HG03558 (cell line): ENCODE results near the gene NEK1.
A peak's percentile ranks its signal among the peaks of the same experiment; 100 is the strongest.
"Not testable (repeated sequence)": the region's sequence is repeated elsewhere in the genome, so short reads cannot be mapped to it uniquely, and the experiment has no call there.

Experiments
- ATAC-seq: cut with Tn5 transposase; IDR thresholded peaks from one replicate; pipeline ENCODE4 v1.9.1; 2021; ENCODE audit warnings: moderate number of reproducible peaks; ENCODE audit not compliant: unreplicated experiment; ENCODE audit errors: extremely low read depth

The NEK1 gene

DNA sequence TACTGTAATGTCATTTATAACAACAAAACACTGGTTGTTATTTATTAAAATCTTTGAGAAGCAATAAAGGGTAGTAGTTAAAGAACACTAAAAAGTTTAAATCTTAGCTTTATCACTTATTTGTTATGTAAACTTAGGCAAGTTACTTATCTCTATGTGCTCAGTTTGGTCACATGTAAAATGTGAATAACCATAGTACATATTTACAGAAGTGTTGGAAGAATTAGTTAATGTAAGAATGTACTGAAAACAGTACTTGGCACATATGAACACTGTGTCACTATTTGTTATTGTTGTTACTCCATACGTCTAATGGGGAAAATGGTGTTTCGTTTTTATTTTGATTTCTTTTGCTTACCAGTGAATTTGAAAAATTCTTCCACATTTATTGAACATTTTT is 9.1 kb downstream of the NEK1 start:
- ATAC-seq = no peak

DNA sequence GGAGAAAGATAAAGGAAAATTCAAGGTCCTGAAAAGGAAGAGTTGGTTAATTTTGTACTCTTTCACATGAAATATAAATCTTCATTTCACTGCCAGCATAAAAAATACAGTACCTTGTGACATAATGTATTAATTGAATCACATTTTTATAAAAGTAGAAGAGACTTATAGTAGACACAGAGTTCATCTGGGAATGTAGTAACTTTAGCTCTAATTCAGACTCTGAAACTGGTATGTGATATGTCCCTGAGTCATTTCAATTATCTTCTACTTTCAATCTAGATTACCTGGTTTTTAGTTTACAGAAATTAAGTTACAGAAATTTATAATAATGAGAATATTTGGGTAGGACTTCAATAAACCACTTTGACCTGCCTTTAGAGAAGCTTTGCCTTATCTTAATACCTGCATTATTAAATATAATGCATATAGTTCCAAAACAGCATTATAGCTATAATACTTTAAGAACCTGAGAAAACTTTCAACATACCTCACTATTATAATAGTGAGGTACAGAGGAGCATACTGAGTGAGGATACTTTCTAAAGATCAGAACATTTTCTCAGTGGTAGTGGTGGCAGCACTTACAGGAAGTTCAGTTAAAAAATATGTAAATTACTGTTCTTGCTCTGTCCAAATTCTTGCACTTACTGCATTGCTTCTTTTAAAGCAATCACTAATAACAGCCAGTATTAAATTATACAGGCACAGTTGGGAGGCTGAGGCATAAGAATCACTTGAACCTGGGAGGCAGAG is 11.2 kb downstream of the NEK1 start:
- ATAC-seq = no peak

DNA sequence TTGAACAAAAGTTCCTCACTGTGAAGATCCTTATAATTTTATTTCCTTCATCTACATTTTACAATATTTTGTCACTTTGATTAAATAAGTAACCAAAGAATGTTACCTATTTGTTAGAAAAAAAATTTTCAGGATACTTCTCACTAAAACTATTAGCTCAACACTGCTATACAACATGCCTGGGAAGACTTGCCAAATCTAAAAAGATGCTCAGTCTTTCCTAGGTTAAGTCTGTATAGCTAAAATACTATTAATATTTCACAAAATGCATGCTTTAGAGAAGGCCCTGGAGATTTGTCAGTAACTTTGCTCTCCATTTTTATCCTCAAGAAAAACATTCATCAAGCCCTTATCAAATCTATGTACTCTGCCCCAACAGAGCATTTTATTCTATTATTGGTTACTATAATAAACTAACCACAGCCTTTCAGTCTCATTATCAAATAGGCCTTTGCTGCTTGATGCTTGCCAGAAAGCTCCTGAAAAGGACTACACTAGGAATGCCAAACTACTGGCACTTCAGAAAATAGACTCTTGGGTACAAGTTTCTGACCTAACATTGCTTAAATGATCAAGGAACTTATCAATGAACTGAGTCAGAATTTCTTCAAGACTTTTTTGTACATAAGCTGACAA is 17.7 kb downstream of the NEK1 start:
- ATAC-seq = no peak

DNA sequence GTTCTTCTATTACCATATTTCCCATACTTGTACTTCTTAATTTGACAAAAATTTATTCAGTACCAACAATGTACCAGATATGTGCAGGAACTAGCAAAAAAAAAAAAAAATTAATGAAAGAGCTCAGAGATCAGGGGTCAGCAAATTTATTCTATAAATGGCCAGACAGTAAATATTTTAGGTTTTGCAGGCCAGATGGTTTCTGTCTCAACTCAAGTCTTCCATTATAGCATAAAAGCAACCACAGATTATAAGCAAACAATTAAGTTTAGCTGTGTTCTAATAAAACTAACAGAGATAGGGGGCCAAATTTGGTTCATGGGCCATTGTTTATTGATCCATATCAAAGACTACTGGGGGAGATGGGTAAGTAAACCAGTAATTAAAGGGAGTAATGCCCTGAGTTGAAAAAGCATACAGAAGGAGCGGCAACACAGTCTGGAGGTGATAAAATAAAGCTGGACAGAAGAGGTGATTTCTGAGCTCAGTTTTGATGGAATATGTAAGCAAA is 19.3 kb downstream of the NEK1 start:
- ATAC-seq = no peak

DNA sequence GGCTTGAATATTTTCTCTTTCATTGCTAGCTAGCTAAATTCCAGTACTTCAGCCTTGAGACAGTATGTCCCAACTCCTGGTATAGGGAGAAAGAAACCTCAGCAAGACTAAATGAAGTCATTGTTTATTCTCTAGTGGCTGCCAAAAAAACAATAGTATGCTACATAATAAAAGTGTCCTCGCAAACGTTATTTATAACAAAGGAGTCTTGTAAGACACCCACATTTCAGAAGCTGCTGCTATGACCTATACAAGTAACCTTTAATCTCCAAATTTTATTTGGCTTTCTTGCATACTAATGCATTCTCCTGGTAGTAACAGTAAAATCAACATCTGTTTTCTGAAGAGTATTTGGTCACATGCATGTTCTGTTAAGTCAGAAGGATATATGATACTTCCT is 28.8 kb downstream of the NEK1 start:
- ATAC-seq = no peak

DNA sequence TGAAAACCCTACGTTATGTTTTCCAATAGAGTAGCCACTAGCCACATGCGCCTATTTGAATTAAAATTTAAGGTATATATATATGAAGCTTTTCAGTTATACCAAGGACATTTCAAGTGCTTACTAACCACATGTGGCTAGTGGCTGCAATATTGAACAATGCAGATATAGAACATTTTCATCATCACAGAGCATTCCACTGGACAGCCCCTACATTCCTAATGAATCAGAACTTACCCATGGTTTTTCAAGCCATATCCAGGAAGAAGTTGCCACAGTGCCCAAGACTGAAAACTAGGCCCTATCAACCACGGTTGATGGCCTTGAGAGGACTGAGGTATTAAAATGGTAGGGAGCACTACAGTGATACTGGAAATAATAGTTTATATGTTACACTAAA is 29.7 kb downstream of the NEK1 start:
- ATAC-seq = no peak

DNA sequence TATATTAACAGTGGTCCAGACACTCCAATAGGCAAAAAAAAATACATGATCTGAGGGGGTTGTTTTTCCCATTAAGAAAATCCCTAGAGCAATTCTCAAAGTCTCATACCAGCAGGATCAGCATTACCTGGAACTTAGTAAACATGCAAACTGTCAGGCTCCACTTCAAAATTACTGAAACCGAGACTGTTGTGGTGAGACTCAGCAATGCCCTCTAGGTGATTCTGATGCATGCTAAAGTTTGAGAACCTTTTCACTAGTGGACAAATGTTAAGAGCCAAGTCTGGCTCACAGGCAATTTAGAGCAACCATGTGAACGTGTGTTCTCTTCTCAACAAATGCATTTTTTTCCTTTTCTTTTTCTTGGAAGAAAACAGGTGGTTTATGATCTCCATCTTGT is 30.2 kb downstream of the NEK1 start:
- peak; percentile 85 for ATAC-seq

DNA sequence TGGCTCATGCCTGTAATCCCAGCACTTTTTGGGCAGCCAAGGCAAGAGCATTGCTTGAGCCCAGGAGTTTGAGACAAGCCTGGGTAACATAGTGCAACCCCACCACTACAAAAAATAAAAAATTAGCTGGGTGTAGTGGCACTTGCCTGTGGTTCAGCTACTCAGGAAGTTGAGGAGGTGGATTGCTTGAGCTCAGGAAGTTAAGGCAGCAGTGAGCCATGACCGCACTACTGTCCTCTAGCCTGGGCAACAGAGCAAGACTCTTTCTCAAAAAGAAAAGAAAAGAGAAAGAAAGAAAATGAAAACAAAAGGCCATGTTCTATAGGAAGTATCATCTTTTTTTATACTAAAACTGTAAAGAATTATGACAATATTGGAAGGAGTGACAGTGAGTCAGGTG is 38.5 kb downstream of the NEK1 start:
- no peak for ATAC-seq

DNA sequence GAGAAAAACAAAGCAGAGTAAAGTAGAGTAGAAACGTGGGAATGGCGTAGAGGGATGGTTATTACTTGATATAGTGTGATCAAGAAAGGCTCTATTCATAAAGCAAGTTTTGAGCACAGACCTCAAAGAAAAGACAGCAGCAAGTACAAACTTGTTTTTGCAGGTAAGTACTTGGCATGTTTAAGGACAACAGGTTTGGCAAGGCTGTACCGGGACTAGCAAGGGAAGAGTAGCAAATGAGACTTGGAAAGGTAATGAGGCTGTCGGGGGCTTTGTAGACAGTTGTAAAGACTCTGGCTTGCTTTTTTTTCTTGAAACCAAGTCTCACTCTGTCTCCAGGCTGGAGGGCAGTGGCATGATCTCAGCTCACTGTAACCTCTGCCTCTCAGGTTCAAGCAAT is 40.9 kb downstream of the NEK1 start:
- ATAC-seq = no peak

DNA sequence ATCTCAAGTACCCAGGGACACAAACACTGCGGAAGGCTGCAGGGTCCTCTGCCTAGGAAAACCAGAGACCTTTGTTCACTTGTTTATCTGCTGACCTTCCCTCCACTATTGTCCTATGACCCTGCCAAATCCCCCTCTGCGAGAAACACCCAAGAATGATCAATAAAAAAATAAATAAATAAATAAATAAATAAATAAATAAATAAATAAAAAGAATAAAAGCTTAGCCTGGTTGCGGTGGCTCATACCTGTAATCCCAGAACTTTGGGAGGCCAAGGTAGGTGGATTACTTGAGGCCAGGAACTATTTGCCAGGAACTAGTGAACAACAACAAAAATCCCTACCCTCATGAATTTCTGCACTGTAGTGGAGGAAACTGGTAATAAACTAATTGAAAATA is 41.4 kb downstream of the NEK1 start:
- ATAC-seq = not testable (repeated sequence)

DNA sequence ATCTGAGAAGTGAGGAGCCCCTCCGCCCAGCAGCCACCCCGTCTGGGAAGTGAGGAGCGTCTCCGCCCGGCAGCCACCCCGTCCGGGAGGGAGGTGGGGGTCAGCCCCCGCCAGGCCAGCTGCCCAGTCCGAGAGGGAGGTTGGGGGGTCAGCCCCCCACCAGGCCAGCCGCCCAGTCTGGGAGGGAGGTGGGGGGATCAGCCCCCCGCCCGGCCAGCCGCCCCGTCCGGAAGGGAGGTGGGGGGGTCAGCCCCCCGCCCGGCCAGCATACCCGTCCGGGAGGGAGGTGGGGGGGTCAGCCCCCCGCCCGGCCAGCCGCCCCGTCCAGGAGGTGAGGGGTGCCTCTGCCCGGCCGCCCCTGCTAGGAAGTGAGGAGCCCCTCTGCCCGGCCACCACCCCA is 42.1 kb downstream of the NEK1 start:
- ATAC-seq = not testable (repeated sequence)

DNA sequence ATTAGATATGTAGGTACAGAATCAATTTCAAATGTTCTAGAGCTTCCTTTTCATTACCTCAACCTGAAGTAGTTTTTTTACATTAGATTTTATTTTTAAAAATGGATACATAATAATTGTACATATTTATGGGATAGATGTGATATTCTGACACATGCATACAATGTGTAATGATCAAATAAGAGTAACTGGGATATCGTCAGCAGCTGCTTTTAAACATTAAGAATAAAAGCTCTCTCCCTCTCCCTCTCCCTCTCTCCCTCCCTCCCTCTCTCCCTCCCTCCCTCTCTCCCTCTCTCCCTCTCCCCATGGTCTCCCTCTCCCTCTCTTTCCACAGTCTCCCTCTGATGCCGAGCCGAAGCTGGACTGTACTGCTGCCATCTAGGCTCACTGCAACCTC is 43.2 kb downstream of the NEK1 start:
- ATAC-seq = not testable (repeated sequence)

DNA sequence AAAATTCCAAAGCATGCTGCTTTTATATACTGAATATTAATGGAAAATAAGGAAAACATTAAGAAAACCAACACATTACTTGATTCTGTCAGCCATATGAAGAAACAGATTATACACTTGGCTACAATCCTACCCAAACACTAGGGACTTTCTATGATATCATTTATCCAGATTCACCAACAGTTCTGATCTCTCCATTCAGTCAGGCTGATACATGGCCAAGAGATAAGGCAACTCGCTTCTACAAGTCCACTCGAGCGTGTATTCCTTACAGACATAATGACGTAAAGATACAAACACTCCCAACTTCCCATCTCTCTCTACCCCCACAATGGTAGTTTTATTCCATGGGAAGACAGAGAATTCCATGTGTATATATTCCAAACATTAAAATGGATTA is 44.5 kb downstream of the NEK1 start:
- ATAC-seq = no peak

DNA sequence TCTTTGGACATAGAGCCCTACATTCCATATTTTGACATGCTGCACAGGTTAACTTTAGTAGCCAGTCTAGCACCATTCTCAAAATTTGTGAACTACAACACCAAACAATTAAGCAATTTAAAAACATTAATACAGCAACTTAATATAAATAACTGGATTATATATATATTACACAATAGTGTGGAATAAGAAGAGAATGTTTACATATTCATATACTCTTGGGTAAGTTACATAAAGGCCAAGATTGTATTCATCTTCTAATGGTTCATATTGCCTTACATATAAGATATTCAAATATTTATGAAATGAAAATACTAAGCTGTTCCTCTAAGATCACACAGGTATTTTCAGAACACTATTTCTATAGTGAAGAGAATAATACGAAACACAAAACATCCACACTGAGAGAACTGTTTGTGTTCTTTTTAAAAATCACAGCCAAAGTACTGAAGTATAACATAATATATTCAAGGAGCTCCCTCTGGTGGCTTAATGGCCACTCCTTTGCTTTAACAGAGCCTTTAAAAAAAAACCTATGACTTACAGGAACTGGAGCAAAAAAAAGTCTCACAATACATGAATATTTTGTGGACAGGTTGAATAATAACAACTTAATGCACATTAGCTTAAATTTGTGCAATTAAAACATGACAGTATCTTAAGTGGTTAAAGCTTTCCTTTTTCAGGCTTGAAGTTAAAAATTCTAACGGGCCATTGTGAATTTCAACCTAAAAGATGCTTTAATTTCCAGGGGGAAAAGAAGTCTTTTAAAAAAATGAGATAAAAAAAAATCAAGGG is 46.2 kb downstream of the NEK1 start:
- peak; percentile 77 for ATAC-seq

DNA sequence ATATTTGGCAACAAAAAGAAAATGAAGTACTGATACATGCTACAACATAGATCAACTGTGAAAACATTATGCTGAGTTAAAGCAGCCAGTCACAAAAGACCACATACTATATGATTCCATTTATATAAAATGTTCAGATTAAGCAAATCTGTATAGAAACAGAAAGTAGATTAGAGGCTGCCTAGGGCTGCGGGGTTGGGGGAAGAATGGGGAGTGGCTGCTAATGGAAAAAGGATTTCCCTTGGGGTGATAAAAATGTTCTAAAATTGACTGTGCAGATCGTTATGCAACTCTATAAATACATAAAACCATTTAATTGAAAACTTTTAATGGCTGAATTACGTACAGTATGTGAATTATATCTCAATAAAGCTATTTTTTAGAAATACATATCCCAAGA is 46.8 kb downstream of the NEK1 start:
- no peak for ATAC-seq

DNA sequence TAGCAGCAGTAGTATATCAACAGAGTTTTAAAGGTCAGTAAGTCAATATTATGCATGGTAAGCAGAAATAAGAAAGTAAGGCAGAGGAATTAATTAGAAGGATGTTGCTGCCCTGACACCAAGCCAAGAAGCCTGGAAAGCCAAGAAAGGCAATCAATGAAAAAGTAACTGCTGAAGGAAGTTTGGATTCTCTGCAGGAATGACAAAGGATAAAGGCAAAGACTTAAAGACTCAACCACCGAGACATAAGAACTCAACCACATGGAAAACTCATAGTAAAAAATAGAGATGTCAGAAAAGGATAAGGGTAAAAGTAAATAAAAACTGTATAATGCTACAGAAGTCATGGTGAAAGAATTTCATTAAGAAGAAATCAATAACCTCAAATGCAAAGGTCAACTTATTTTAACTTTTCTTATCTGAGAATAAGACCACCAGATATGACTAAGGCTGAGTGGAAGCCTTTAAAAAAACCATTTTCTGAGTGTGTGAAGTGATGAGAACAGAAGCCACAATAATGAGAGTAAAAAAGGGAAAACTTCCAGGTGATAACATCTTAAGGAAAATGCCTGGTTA is 55.2 kb downstream of the NEK1 start:
- ATAC-seq = no peak

DNA sequence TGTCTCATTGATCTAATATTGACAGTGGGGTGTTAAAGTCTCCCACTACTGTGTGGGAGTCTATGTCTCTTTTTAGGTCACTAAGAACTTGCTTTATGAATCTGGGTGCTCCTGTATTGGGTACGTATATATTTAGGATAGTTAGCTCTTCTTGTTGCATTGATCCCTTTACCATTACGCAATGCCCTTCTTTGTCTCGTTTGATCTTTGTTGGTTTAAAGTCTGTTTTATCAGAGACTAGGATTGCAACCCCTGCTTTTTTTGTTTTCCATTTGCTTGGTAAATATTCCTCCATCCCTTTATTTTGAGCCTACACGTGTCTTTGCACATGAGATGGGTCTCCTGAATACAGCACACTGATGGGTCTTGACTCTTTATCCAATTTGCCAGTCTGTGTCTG is 65.8 kb downstream of the NEK1 start:
- not testable (repeated sequence) for ATAC-seq

DNA sequence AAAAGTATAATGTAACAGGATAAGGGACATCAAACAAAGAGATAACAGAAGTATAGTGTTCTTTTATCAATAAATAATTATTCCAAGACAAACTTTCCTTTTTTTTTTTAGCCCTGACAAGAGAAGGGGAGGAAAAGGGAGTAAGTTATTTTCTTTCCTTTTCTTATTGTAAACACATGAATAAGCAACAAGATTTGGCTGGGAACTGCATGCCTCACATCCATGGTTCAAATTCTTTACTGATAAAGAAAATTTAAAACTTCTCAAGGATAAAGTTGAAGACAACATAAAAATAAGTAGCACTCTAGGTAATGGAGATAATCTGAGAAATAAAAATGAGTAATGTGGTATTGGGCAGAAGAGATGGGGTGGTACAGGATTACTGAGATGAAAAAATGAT is 71.6 kb downstream of the NEK1 start:
- ATAC-seq = no peak

DNA sequence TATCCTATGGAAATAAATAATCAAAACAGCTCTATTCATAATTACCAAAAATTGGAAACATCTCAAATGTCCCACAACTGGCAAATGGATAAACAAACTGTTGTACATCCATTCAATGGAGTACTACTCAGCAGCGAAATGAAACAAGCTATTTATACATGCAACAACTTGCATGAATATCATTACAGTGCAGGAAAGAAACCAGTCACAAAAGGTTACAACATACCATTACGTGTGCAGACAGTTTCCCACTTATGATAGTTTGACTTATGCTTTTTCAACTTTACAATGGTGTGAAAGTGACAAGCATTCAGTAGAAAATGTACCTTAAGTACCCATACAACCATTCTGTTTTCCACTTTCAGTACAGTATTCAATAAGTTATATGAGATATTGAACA is 82.3 kb downstream of the NEK1 start:
- ATAC-seq = no peak

DNA sequence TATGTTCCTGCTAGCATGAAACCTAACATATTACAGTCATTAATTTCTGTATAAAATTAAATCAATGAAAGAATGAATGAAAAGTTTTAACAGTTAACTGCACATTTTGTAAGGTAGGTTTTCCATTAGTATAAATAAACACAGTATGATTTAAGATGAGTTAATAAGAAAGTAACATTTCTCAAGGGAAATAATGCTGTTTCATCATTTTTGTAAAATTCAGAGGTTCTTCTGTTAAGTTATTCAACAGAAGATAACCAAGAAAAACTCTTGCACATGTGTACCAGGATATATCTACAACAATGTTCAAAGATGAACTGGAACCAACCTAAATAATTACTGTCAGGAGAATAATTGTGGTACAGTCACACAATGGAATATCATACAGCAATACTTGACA is 88.6 kb downstream of the NEK1 start:
- ATAC-seq = no peak

DNA sequence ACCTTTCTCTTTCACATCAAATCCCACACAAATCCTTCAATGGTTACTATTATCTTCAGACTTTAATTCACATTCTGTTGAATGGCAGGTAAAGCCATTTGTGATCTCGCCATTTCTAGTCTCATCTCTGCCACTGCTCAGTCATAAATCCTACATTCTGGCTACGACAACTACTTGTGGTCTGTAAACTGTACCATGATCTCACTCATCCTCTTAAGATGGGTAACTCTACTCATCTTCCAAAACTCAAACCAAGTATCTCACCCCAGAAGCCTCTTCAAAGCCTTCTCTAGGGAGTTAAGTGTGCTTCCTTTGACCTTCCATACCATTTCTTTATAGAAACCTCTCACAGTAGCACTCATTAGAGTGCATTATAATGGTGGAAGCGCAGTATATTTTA is 101.8 kb downstream of the NEK1 start:
- no peak for ATAC-seq
